GM18511 (cell line): ENCODE measurements around the gene CYP4B1.

Experiments
- ATAC-seq: cut with Tn5 transposase; IDR thresholded peaks from one replicate; pipeline ENCODE4 v1.9.1; 2021; ENCODE audit warnings: mild to moderate bottlenecking, moderate library complexity; ENCODE audit not compliant: unreplicated experiment

Gene CYP4B1

GRCh38 chr1:46790446-46791101, 8.3 kb upstream of the CYP4B1 start:
- no peak for ATAC-seq

- no peak for ATAC-seq
Observed at GRCh38 chr1:46793126-46793525, 5.7 kb upstream of the CYP4B1 start.

- no peak for ATAC-seq
Observed at GRCh38 chr1:46797696-46798470, 963 bp upstream of the CYP4B1 start.

- no peak for ATAC-seq
Observed at GRCh38 chr1:46800742-46801141, 1.9 kb downstream of the CYP4B1 start.

GRCh38 chr1:46801323-46802055, 2.6 kb downstream of the CYP4B1 start:
- no peak for ATAC-seq

GRCh38 chr1:46802081-46802480, 3.2 kb downstream of the CYP4B1 start:
- ATAC-seq: no peak

- no peak for ATAC-seq
Observed at GRCh38 chr1:46802901-46803574, 4.2 kb downstream of the CYP4B1 start.

- no peak for ATAC-seq
Observed at GRCh38 chr1:46804027-46804889, 5.4 kb downstream of the CYP4B1 start.

- ATAC-seq: no peak
Observed at GRCh38 chr1:46804926-46805325, 6.1 kb downstream of the CYP4B1 start.

GRCh38 chr1:46805755-46806154, 6.9 kb downstream of the CYP4B1 start:
- ATAC-seq: no peak

- ATAC-seq: no peak
Observed at GRCh38 chr1:46806196-46807020, 7.6 kb downstream of the CYP4B1 start.

GRCh38 chr1:46807046-46807972, 8.5 kb downstream of the CYP4B1 start:
- no peak for ATAC-seq

GRCh38 chr1:46809071-46809470, 10.2 kb downstream of the CYP4B1 start:
- no peak for ATAC-seq

GRCh38 chr1:46809904-46810303, 11.1 kb downstream of the CYP4B1 start:
- ATAC-seq: no peak

- no peak for ATAC-seq
Observed at GRCh38 chr1:46810596-46810995, 11.8 kb downstream of the CYP4B1 start.

- no peak for ATAC-seq
Observed at GRCh38 chr1:46811053-46811452, 12.2 kb downstream of the CYP4B1 start.

- ATAC-seq: no peak
Observed at GRCh38 chr1:46812065-46812963, 13.5 kb downstream of the CYP4B1 start.
